NCI-H1436 treated with DMSO at 0.1 percent for 48 hours (cell line): ENCODE measurements around the gene NOTCH1.
"Not testable (repeated sequence)": the region's sequence is repeated elsewhere in the genome, so short reads cannot be mapped to it uniquely, and the experiment has no call there.

Experiments
- DNase-seq: peaks from one replicate; lab custom pipeline; 2025; lab: John Stamatoyannopoulos, UW

Gene NOTCH1

GRCh38 chr9:136545965-136546696 lies at the start of gene NOTCH1:
NOTCH1 (minus strand) TSS chr9:136546048; CDS start chr9:136545786, 262 bp downstream.
- DNase-seq, result no peak

GRCh38 chr9:136594492-136594891 lies 48.6 kb upstream of the NOTCH1 start:
- no peak for DNase-seq

- DNase-seq, result no peak
Measured at GRCh38 chr9:136593581-136593980, 47.7 kb upstream of the NOTCH1 start.

DNA sequence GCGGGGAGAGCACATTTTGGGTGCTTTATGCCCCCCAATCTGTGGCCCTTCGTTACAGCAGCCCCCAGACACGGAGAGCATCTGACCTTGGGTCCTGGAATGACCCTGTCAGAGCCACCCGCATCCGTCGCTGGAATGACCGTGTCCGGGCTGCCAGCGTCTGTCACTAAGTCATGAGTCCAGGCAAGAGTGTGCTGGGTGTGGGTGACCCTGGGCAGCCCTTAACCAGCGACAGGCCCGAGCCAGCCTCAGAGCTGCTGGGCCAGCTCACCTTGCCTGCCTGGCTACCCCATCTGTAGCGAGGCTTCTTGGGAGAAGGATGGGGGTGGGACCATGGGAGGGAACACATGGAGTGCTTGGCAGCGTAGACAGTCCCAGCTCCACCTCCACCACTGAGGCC lies 46.8 kb upstream of the NOTCH1 start:
- DNase-seq, result no peak

DNA sequence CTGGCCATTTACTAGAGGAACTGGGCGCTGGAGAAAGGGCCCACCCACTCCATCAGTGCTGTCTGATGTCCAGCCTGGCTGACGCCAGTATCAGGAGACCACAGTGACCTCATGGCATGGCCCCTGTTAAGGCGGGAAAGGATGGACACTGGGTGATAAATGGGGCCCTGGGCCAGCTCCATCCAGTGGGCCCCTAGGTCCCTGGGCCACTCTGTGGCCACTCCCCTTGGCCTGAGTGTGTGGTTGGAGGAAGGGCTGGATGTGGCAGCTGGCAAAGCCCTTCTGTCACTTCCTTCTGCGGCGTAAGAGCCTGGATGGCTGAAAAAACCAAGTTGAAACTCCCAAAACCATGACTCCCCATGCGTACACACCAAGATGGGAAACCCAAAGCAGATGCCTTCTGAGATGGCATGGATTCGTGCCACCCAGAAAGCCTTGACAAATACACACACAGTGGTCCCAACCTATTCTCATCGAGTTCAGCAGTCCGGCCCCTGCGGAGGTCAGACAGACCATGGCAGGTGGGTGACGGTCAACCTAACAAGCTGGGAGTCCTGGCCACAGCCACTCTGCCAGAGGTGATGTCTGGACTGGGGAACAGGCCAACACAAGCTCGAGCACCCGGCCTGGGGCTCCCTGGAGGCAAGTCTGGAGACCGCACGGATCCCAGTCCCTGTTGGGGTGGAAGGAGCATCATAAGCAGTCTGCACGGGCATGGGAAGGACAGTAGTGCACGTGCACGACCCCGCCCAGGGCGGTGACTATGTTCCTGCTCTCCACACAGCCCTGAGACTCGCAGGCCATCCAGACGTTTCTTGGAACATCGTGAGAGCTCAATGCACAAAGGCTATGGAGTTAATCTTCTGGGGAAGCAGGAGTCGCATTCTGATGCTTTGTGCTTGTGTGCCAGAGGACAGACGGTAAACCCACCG lies 45.2 kb upstream of the NOTCH1 start:
- no peak for DNase-seq

DNA sequence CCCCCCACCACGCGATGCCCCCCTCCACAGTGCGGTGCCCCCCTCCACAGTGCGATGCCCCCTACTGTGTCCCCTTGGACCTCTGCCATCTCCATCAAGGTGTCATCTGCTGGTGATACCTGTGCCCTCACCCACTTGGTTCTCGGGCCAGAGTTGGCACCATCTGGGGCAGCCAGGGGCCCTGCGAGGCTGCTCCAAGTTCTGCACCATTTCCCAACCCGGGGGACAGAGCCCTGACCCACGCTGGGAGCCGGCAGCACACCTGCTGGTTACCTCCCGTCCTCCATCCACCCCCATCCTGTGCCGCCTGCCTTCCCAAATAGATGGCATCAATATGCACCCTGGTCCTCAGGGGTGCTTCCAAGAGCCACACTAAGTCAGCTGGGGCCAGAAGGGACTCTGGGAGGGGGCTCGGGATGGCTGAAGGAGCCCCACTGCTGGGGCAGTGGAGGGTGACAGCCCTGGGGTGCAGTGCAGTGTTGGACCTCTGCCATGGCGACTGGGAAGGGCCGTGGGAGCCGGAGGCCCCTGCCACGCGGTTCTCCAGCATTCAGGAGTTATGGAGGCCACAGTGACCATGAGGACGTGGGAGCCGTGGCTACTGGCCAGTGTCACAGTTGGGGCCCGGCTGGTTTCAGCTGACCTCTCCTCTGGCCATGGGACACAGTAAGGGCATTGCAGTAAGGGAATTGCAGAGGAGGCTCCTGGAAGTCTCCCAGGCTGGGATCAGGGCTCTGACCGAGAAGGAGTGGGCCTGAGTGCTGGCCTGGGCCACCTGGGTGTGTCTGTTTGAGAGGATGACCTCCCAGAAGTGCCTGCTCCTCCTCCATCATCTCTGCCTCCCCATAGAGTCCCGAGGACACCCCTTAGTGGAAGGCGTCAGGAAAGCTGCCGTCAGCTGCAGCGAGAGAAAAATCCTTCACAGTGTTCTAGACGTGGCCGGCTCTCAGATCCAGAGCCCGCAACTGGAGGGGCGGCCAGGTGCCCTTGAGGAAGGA lies 44.2 kb upstream of the NOTCH1 start:
- no peak for DNase-seq

DNA sequence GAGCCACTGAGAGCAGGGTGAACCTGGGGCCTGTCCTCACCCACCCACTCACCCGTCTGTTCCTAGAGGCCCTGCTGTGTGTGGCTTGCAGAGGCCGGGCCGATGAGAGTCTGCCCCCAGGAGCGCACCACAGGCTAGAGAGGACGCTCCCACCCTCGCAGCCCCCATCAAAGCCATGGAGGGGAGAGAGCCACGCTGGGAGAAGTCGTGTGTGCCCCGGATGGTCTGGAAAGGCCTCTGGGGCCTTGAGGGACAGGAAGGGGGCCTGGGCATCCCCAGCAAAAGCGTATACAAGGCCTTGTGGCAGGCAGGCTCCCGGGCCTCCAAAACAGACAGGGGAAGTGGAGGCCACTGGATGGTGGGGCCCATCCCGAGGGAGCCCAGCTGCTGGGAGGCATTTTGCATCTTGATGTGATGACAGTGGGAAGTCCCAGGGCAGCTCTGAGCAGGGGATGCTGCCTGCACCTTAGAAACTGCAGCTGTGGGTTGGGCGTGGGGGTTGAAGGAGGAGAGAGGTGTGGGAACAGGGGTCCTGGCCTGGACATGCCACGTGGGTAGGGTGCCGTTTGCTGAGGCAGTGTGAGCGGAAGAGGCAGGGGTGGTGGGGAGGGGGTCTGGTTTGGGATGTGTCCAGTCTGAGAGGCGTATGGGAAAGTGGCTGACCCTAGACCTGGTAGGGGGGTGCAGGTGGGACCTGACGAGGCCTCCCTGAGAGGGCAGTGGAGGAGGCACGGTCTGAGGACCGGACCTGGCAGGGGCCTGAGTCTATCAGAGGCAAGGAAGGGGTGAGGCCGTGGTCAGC lies 43.0 kb upstream of the NOTCH1 start:
- DNase-seq, result no peak

GRCh38 chr9:136587944-136588662 lies 42.3 kb upstream of the NOTCH1 start:
- no peak for DNase-seq

DNA sequence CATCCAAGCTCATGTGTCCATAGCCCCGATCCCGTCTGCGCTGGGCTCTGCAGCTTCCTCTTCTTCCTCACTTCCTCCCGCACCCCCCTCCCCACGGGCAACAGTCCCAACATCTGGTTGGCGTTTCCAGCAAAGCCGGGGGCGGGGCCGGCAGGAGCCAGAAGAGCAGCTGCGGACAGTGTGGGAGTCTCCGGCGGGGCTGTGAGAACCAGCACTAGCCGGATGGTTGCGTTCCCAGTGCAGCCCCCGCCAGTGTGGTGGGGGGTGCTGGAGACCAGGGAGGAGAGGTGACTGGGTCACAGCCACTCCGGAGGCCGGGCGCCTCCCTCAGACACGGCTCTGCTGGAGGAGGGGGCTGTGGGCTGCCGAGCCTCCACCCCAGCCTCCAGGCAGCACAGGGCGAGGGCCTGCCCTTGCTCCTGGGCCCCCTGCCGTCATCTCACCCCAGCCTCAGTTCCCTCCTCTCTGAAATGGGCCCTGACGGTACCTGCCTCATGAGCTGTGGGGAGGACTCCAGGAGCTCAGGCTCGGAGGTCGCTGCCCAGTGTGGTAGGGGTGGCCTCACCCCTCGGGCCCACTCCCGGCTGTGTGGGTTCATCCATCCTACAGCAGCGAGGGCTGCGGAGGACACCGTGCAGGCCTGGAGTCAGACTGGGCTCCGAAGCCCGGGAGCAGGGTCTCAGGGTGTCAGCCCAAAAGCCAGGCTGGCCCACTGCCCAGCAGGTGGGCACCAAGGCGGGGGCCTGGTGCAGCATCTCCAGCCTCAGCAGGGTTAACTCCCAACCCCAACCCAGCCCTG lies 41.5 kb upstream of the NOTCH1 start:
- no peak for DNase-seq

- no peak for DNase-seq
Measured at GRCh38 chr9:136586391-136586953, 40.6 kb upstream of the NOTCH1 start.

DNA sequence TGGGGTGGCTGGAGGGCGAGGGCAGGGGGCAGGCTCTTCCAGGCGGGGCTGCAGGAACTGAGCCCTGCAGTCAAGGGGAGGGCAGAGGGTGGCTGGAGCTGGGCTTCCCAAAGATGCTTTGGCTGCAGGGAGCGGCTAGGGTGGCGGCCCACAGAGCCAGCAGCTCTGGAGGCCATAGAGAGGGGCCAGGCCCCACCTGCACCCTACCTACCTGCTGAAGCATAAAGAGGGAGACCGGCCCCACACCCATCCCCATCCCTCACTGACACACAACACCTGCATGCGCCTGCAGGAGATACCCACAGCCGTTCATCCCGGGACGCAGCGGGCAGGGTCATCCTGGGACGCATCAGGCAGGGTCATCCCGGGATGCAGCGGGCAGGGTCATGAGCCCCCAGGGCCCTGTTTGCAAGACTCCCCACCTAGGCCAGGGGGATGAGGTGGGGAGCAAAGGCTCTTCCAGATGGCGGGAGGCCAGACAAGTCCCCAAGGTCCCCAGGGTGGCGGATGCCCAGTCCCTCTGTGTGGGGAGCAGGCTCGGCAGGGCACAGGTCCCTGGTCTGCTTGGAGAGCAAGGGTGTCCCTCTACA lies 39.8 kb upstream of the NOTCH1 start:
- no peak for DNase-seq

- DNase-seq, result no peak
Measured at GRCh38 chr9:136584934-136585333, 39.1 kb upstream of the NOTCH1 start.

DNA sequence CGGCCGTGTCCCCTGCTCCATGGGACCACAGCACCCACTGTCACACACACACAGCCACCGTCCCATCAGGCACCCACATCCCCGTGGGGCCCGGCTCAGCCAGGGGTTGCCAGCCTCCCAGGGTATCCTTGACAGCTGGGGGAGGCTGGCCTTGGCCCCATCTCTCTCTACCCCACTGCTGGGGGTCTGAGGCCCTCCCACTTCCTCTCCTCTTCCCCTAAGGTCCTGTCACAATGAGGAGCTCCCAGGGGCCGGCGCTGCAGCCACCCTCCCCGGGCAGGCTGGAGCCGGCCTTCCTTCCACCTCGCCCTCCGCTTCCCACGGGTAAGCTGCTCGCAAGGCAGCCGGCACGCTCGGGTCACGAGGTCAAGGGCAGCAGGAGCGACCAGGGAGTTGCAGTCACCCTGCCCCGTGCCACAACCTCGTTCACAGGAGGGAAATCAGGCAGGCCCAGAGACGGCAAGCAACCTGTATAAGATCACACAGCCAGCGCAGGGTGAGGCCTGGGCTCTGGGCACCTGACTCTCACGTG lies 38.6 kb upstream of the NOTCH1 start:
- DNase-seq, result no peak

- no peak for DNase-seq
Measured at GRCh38 chr9:136582977-136583735, 37.3 kb upstream of the NOTCH1 start.

GRCh38 chr9:136581614-136582447 lies 36.0 kb upstream of the NOTCH1 start:
- DNase-seq, result no peak

DNA sequence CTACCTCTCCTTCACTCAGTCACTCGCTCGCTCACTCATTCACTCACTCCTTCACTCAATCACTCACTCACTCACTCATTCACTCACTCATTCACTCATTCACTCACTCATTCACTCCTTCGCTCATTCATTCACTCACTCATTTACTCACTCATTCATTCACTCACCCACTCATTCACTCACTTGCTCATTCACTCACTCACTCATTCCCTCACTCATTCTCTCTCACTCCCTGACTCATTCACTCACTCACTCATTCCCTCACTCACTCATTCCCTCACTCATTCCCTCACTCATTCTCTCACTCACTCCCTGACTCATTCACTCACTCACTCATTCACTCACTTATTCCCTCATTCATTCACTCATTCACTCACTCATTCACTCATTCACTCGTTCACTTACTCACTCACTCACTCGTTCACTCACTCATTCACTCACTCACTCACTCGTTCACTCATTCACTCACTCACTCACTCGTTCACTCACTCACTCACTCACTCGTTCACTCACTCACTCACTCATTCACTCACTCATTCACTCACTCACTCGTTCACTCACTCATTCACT lies 33.9 kb upstream of the NOTCH1 start:
- DNase-seq, result not testable (repeated sequence)
